ENCODE data around the gene TTLL13. TPM values are rescaled to one million over a fixed set of nuclear protein-coding genes. Genes with fewer than 3 reads are reported as not detected.

TTLL13 gene
- total and polyA plus RNA-seq, 8 donors = 0.13 to 0.81 (median 0.31) TPM; not detected in 2

GRCh38 chr15:90234096-90234988, 15.0 kb upstream of the TTLL13 start, which contains the start of gene GDPGP1:
GDPGP1 (plus strand) TSS chr15:90234209; CDS start chr15:90240909, 6,700 bp downstream.
- intact Hi-C loops (cut with DNase I) = no loop called here
- peaks cover 0 to 37% of the 10 kb centered on the region in 2 donors for H3K36me3 ChIP-seq

GRCh38 chr15:90239371-90239770, 10.0 kb upstream of the TTLL13 start:
- Histone ChIP-seq H3K36me3 (peaks cover 0 to 35% of the 10 kb centered on the region in 2 donors), H3K27me3 (no peaks in the 10 kb centered on the region), H3K27ac (no peak overlapping the region), H3K9me3 (no peaks in the 10 kb centered on the region), H3K4me3 (no peak overlapping the region), H3K4me1 (peaks cover 0 to 7% of the 10 kb centered on the region in 2 donors)
- TF ChIP-seq CTCF (IDR thresholded peaks at IDR 0.05) = no peak
- intact Hi-C loops (cut with DNase I) = no loop called here
- no peak for ATAC-seq
- DNase-seq = no peak

More at GRCh38 chr15:90234096-90234988, 15.0 kb upstream of the TTLL13 start, which contains the start of gene GDPGP1:
- Histone ChIP-seq H3K4me1 (peaks cover 14 to 40% of the 10 kb centered on the region in 2 donors), H3K27ac (peak within 1 kb of the TSS; percentile 89 to 93), H3K27me3 (no peaks in the 10 kb centered on the region), H3K4me3 (peak within 1 kb of the TSS; percentile 66 to 94), H3K9me3 (no peaks in the 10 kb centered on the region)
- no peak for TF ChIP-seq CTCF (IDR thresholded peaks at IDR 0.05)
- DNase-seq (no peak), ATAC-seq (no peak)

GRCh38 chr15:90240856-90241255, 8.5 kb upstream of the TTLL13 start:
- TF ChIP-seq CTCF (IDR thresholded peaks at IDR 0.05) = no peak
- Histone ChIP-seq H3K27me3 (no peaks in the 10 kb centered on the region), H3K27ac (no peak overlapping the region), H3K4me1 (no peaks in the 10 kb centered on the region), H3K4me3 (no peak overlapping the region), H3K36me3 (peaks cover 0 to 35% of the 10 kb centered on the region in 2 donors), H3K9me3 (no peaks in the 10 kb centered on the region)
- intact Hi-C loops (cut with DNase I) = no loop called here
- ATAC-seq (no peak), DNase-seq (no peak)

GRCh38 chr15:90241343-90242192, 7.8 kb upstream of the TTLL13 start:
- intact Hi-C loops (cut with DNase I) = no loop called here
- H3K27me3 ChIP-seq = no peaks in the 10 kb centered on the region
- ATAC-seq = no peak
- no peak for TF ChIP-seq CTCF (IDR thresholded peaks at IDR 0.05)
- DNase-seq = no peak
- no peak overlapping the region for H3K4me3 ChIP-seq
- no peaks in the 10 kb centered on the region for H3K4me1 ChIP-seq
- peaks cover 0 to 35% of the 10 kb centered on the region in 2 donors for H3K36me3 ChIP-seq
- H3K27ac ChIP-seq = no peak overlapping the region
- H3K9me3 ChIP-seq = no peaks in the 10 kb centered on the region
